Choroid plexus epithelial cell (primary cell): ENCODE results near the gene PNCK.

Source experiments
- DNase-seq: peaks from one replicate; pipeline ENCODE4 v3.0.0-alpha.2; 2010; ENCODE audit warnings: low read depth
- H3K4me3 ChIP-seq: 2 replicates; pipeline ENCODE4 v1.5.1; 2011; ENCODE audit warnings: low read depth, mild to moderate bottlenecking, control low read depth, low read length, moderate library complexity
- CTCF ChIP-seq: conservative IDR thresholded peaks from 2 replicates; pipeline ENCODE4 v1.5.1; 2011; ENCODE audit warnings: low read depth, mild to moderate bottlenecking, control low read depth, inconsistent platforms, low read length, moderate library complexity

PNCK gene

GRCh38 chrX:153645921-153646488, 27.6 kb downstream of the PNCK start:
- TF ChIP-seq CTCF, result no peak
- DNase-seq, result no peak
- no peak overlapping the region for H3K4me3 ChIP-seq

- TF ChIP-seq CTCF, result no peak
- no peak overlapping the region for H3K4me3 ChIP-seq
- DNase-seq, result no peak
Observed at GRCh38 chrX:153645151-153645550, 28.5 kb downstream of the PNCK start.

- no peak for TF ChIP-seq CTCF
- no peak overlapping the region for H3K4me3 ChIP-seq
- DNase-seq, result no peak
Observed at GRCh38 chrX:153644356-153645125, 29.1 kb downstream of the PNCK start.

- TF ChIP-seq CTCF, result no peak
- DNase-seq, result no peak
- no peak overlapping the region for H3K4me3 ChIP-seq
Observed at GRCh38 chrX:153643431-153644351, 29.9 kb downstream of the PNCK start.

GRCh38 chrX:153642655-153643430, 30.8 kb downstream of the PNCK start:
- no peak for TF ChIP-seq CTCF
- no peak overlapping the region for H3K4me3 ChIP-seq

GRCh38 chrX:153642051-153642654, 31.5 kb downstream of the PNCK start:
- no peak for TF ChIP-seq CTCF
- no peak overlapping the region for H3K4me3 ChIP-seq
- no peak for DNase-seq

More at GRCh38 chrX:153642655-153643430, 30.8 kb downstream of the PNCK start:
- DNase-seq, result no peak
